ENCODE results near the gene CNTN1. TPM values are rescaled to one million over a fixed set of nuclear protein-coding genes. Genes with fewer than 3 reads are reported as not detected.

Gene CNTN1
- polyA plus RNA-seq = 16.7 to 22.6 TPM (median 19.0 TPM) in 3 replicates
- polyA plus RNA-seq (2011; ENCODE audit: low read depth) = 0.50 TPM
- 3.4 and 5.9 TPM in 2 replicates for polyA plus RNA-seq (2011; cell fraction: cytosol; rRNA removed)
- polyA plus RNA-seq (2011; cell fraction: nucleus; rRNA removed) = 13.3 and 15.0 TPM in 2 replicates
- polyA plus RNA-seq (2012; ENCODE audit: low replicate concordance) = 0.96 and 13.8 TPM in 2 replicates
- 4.1 to 26.9 TPM (median 16.8 TPM) in 3 replicates for polyA minus RNA-seq
- polyA minus RNA-seq (2011; cell fraction: cytosol; rRNA and poly(A)+ RNA removed) = 6.1 TPM
- 19.2 and 33.9 TPM in 2 replicates for polyA minus RNA-seq (2011; cell fraction: nucleus; rRNA and poly(A)+ RNA removed)

- Histone ChIP-seq H3K9me1 (ENCODE audit: control insufficient read depth, extremely low read depth, insufficient read depth, low read length) (no peaks in the 10 kb centered on the region), H2AFZ (ENCODE audit: control insufficient read depth, low read length) (peak within 1 kb of the TSS; percentile 95), H3K4me3 (ENCODE audit: control insufficient read depth in 2 of 3, extremely low read depth in 1 of 3, insufficient read depth in 2 of 3, low read depth in 1 of 3, low read length in 3 of 3) (peak within 1 kb of the TSS; percentile 31 to 93 (median 59)), H3K27ac (ENCODE audit: control insufficient read depth, insufficient read depth, low read length) (peak within 1 kb of the TSS; percentile 68), H3K4me2 (ENCODE audit: control insufficient read depth, extremely low read depth, insufficient read depth, low read depth, low read length) (peak within 1 kb of the TSS; percentile 96), H3K79me2 (ENCODE audit: control insufficient read depth, insufficient read depth, low read length) (no peaks in the 10 kb centered on the region), H3K36me3 (ENCODE audit: control insufficient read depth in 2 of 2, extremely low read depth in 1 of 2, insufficient read depth in 2 of 2, low read length in 2 of 2) (no peaks in the 10 kb centered on the region), H4K20me1 (ENCODE audit: control insufficient read depth, extremely low read depth, insufficient read depth, low read length) (no peaks in the 10 kb centered on the region), H3K9ac (ENCODE audit: control insufficient read depth, extremely low read depth, insufficient read depth, low read length) (peak within 1 kb of the TSS; percentile 76), H3K27me3 (ENCODE audit: control insufficient read depth, extremely low read depth, insufficient read depth, low read length) (no peaks in the 10 kb centered on the region), H3K4me1 (ENCODE audit: control insufficient read depth, extremely low read depth, insufficient read depth, low read length) (peaks cover 41% of the 10 kb centered on the region), H3K9me3 (ENCODE audit: control insufficient read depth, low read depth, low read length) (no peaks in the 10 kb centered on the region)
- no peak for DNase-seq (ENCODE audit: low read depth, low spot score)
- dilution Hi-C loops (cut with MboI; ENCODE audit: extremely low pct_ligation_motif_present, low sequenced_read_pairs) = no loop called here
- FAIRE-seq = peak; percentile 58
- TF ChIP-seq EZH2 (IDR thresholded peaks at IDR 0.05; ENCODE audit: low read length) (no peak), CTCF (optimal IDR thresholded peaks at IDR 0.05 in 1 of 3, IDR thresholded peaks at IDR 0.05 in 1 of 3, conservative IDR thresholded peaks at IDR 0.05 in 1 of 3; ENCODE audit: extremely low read depth in 1 of 3, insufficient read depth in 2 of 3, low read length in 3 of 3) (no peak)
Observed at GRCh38 chr12:40691913-40692764, at the start of gene CNTN1. TSS of gene CNTN1 (plus strand) at chr12:40692439.

- TF ChIP-seq CTCF (optimal IDR thresholded peaks at IDR 0.05 in 1 of 3, IDR thresholded peaks at IDR 0.05 in 1 of 3, conservative IDR thresholded peaks at IDR 0.05 in 1 of 3; ENCODE audit: extremely low read depth in 1 of 3, insufficient read depth in 2 of 3, low read length in 3 of 3) (no peak), EZH2 (IDR thresholded peaks at IDR 0.05; ENCODE audit: low read length) (no peak)
- dilution Hi-C loops (cut with MboI; ENCODE audit: extremely low pct_ligation_motif_present, low sequenced_read_pairs) = no loop called here
- Histone ChIP-seq H2AFZ (ENCODE audit: control insufficient read depth, low read length) (no peak overlapping the region), H3K9me3 (ENCODE audit: control insufficient read depth, low read depth, low read length) (no peaks in the 10 kb centered on the region), H3K27ac (ENCODE audit: control insufficient read depth, insufficient read depth, low read length) (no peak overlapping the region), H4K20me1 (ENCODE audit: control insufficient read depth, extremely low read depth, insufficient read depth, low read length) (no peaks in the 10 kb centered on the region), H3K4me1 (ENCODE audit: control insufficient read depth, extremely low read depth, insufficient read depth, low read length) (peaks cover 8% of the 10 kb centered on the region), H3K79me2 (ENCODE audit: control insufficient read depth, insufficient read depth, low read length) (no peaks in the 10 kb centered on the region), H3K36me3 (ENCODE audit: control insufficient read depth in 2 of 2, extremely low read depth in 1 of 2, insufficient read depth in 2 of 2, low read length in 2 of 2) (no peaks in the 10 kb centered on the region), H3K9ac (ENCODE audit: control insufficient read depth, extremely low read depth, insufficient read depth, low read length) (no peak overlapping the region), H3K9me1 (ENCODE audit: control insufficient read depth, extremely low read depth, insufficient read depth, low read length) (no peaks in the 10 kb centered on the region), H3K27me3 (ENCODE audit: control insufficient read depth, extremely low read depth, insufficient read depth, low read length) (no peaks in the 10 kb centered on the region), H3K4me2 (ENCODE audit: control insufficient read depth, extremely low read depth, insufficient read depth, low read depth, low read length) (no peak overlapping the region), H3K4me3 (ENCODE audit: control insufficient read depth in 2 of 3, extremely low read depth in 1 of 3, insufficient read depth in 2 of 3, low read depth in 1 of 3, low read length in 3 of 3) (no peak overlapping the region)
- FAIRE-seq (no peak), DNase-seq (ENCODE audit: low read depth, low spot score) (no peak)
Observed at GRCh38 chr12:40643506-40643905, 48.7 kb upstream of the CNTN1 start.

Measured in keratinocyte (primary cell).